ENCODE measurements around the gene KCND2.

DNA sequence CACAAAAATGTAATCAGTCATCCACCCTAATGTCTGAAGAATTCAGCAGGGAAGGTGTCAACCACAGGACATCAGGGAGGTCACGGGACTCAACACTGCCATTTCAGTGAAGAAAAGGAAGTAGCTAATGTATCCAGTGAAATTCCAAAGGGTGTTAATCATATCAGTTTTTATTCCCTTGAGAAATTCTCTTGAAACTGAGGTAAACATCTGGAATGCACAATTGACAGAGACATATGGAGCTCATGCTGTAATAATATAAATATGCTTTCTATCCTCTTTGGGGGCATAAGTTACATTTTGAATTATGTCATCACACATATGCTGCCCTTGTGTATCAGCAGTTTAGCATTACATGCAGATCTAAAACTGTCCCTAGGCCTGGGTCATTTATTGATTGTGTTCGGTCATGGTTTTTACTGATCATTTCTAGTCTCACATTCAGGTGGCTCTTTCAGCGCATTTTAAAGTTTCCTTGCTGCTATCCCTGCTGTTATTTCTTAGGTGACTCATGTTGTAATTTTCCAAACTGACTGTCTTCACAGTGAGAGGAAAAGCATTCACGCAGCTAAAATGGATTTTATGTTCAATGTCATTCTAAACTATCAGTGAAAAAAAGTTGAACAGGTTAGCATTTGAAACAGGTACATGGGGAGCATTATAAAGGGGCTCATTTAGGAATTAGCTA lies 311.1 kb downstream of the KCND2 start:
- TF ChIP-seq, protein P1, sequence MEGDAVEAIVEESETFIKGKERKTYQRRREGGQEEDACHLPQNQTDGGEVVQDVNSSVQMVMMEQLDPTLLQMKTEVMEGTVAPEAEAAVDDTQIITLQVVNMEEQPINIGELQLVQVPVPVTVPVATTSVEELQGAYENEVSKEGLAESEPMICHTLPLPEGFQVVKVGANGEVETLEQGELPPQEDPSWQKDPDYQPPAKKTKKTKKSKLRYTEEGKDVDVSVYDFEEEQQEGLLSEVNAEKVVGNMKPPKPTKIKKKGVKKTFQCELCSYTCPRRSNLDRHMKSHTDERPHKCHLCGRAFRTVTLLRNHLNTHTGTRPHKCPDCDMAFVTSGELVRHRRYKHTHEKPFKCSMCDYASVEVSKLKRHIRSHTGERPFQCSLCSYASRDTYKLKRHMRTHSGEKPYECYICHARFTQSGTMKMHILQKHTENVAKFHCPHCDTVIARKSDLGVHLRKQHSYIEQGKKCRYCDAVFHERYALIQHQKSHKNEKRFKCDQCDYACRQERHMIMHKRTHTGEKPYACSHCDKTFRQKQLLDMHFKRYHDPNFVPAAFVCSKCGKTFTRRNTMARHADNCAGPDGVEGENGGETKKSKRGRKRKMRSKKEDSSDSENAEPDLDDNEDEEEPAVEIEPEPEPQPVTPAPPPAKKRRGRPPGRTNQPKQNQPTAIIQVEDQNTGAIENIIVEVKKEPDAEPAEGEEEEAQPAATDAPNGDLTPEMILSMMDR (IDR thresholded peaks at IDR 0.05; ENCODE audit: low read length) = no peak
- TF ChIP-seq EZH2 (IDR thresholded peaks at IDR 0.05; ENCODE audit: borderline replicate concordance, low read length) = no peak
